Activated CD8-positive, alpha-beta T cell treated with anti-CD3 and anti-CD28 coated beads for 36 hours (primary cell): ENCODE results near the gene PYGM. TPM values are rescaled to one million over a fixed set of nuclear protein-coding genes. Genes with fewer than 3 reads are reported as not detected.
A peak's percentile ranks its signal among the peaks of the same experiment; 100 is the strongest.

Experiments used
- ATAC-seq: fragments of 200-7000 bp; cut with Tn5 transposase; one replicate; pipeline ENCODE4 v1.10.0; 2021; ENCODE audit warnings: mild to moderate bottlenecking, moderate library complexity
- CTCF ChIA-PET: fragments of 350-600 bp; sonication (Branson Sonifier 250); formaldehyde crosslinking; loops from one replicate; lab custom pipeline; 2021; ENCODE audit warnings: antibody characterized with exemption; lab: Charles Lee
- POLR2A ChIA-PET: fragments of 350-600 bp; sonication (Branson Sonifier 250); formaldehyde crosslinking; loops from one replicate; lab custom pipeline; 2021; ENCODE audit warnings: antibody characterized with exemption; lab: Charles Lee
- DNase-seq: peaks from one replicate; pipeline ENCODE4 v3.0.0-alpha.2; 2020
- H3K27ac Mint-ChIP-seq: one replicate; pipeline ENCODE4 v1.8.0; 2021; ENCODE audit warnings: mild to moderate bottlenecking, mixed read lengths
- H3K27me3 Mint-ChIP-seq: one replicate; pipeline ENCODE4 v1.8.0; 2021; ENCODE audit warnings: mixed read lengths
- H3K36me3 Mint-ChIP-seq: one replicate; pipeline ENCODE4 v1.8.0; 2021; ENCODE audit warnings: low read depth, mixed read lengths
- H3K4me1 Mint-ChIP-seq: one replicate; pipeline ENCODE4 v1.8.0; 2021; ENCODE audit warnings: low read depth, mixed read lengths
- H3K4me3 Mint-ChIP-seq: one replicate; pipeline ENCODE4 v1.8.0; 2021; ENCODE audit warnings: mild to moderate bottlenecking, moderate library complexity, mixed read lengths
- H3K9me3 Mint-ChIP-seq: one replicate; pipeline ENCODE4 v1.8.0; 2021; ENCODE audit warnings: mixed read lengths
- intact Hi-C: fragments of 100-400 bp; cut with micrococcal nuclease; formaldehyde crosslinking; loops from one replicate; pipeline ENCODE4 v1.10.0; 2022
- total RNA-seq, 2 experiments: library from RNA; stranded (reverse); gene quantifications; one replicate each; pipeline ENCODE4 v1.2.3, GENCODE V29; 2021
- TF ChIP-seq, protein P1 (sequence below): fragments of 200-600 bp; IDR thresholded peaks from one replicate; pipeline ENCODE4 v1.8.0; 2022; ENCODE audit warnings: antibody characterized with exemption, mild to moderate bottlenecking

The PYGM gene
- total RNA-seq, 2 experiments from 2014 or later = 1.2 to 3.3 TPM

GRCh38 chr11:64744544-64745188 is 15.1 kb downstream of the PYGM start:
- TF ChIP-seq, protein P1, sequence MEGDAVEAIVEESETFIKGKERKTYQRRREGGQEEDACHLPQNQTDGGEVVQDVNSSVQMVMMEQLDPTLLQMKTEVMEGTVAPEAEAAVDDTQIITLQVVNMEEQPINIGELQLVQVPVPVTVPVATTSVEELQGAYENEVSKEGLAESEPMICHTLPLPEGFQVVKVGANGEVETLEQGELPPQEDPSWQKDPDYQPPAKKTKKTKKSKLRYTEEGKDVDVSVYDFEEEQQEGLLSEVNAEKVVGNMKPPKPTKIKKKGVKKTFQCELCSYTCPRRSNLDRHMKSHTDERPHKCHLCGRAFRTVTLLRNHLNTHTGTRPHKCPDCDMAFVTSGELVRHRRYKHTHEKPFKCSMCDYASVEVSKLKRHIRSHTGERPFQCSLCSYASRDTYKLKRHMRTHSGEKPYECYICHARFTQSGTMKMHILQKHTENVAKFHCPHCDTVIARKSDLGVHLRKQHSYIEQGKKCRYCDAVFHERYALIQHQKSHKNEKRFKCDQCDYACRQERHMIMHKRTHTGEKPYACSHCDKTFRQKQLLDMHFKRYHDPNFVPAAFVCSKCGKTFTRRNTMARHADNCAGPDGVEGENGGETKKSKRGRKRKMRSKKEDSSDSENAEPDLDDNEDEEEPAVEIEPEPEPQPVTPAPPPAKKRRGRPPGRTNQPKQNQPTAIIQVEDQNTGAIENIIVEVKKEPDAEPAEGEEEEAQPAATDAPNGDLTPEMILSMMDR = no peak
- intact Hi-C loops = loop anchor here (10.0 kb wide), 1 partner anchor 60 kb away; no protein-coding TSS in a partner anchor
- Mint-ChIP-seq H3K27ac (no peak overlapping the region), H3K27me3 (no peaks in the 10 kb centered on the region), H3K9me3 (no peaks in the 10 kb centered on the region), H3K36me3 (no peaks in the 10 kb centered on the region), H3K4me1 (peaks cover 19% of the 10 kb centered on the region), H3K4me3 (peak overlapping the region; percentile 73)
- DNase-seq (peak; percentile 40), ATAC-seq (no peak)
- POLR2A ChIA-PET = interaction anchor here (1.1 to 16.1 kb wide), 4 partner anchors 23 to 66 kb away, joined by 3 to 331 read pairs (median 3); partner anchors contain the start of genes MEN1, PYGM and SF1
- CTCF ChIA-PET = interaction anchor here (0.7 to 6.8 kb wide), 16 partner anchors 11 to 391 kb away, joined by 3 to 54 read pairs (median 5); partner anchors contain the start of genes EHD1, PYGM and SF1

DNA sequence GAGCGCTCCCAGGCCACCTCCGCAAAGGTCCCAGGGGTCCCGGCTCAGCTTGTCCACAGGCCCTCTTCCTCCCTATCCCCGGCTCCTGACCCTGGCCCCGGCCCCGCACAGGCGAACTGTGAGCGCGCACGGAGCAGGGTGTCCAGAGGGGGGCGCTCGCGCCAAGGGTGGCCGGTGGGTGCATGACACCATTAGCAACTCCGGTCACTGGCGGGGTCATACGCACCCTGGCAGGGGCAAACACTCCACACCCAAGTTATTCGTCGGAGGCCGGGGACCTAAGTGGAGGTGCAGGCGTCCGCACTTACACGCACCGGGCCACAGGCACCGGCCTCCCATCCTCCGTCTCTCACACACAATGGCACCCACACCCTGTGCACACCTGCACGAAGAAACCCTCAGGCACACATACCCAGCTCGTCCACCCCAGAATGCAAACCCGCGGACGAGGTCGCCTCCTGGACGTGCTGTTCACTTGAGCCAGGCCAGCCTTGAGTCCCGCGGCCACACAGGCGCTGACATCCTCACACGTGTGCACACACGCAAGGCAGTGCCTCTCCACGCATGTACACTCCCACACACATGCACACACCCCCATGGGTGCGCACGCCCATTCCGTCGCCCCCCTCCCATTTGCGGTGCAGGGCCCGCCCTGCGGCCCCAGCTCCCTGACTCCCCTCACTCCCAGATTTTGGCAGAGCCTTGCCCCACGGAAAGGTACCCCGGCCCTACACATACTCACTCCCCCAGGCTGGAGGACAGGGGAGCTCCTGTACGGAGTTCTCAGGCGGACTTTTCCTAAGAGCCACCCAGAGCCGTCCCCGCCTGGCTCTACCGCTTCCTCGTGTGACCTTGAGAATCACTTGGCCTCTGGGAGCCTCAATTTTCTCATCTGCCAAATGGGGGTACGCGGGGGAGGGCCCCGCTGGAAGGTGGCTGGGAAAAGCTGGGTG is 15.9 kb downstream of the PYGM start, which contains the start of gene RASGRP2:
Gene RASGRP2 (minus strand): TSS at position 552 of the 953 bp plus-strand sequence. CDS start 1,276 bp downstream, outside the sequence.
- intact Hi-C loops = loop anchor here (10.0 kb wide), 1 partner anchor 59 kb away; no protein-coding TSS in a partner anchor
- Mint-ChIP-seq H3K4me3 (peak within 1 kb of the TSS; percentile 65), H3K27me3 (no peaks in the 10 kb centered on the region), H3K27ac (peak within 1 kb of the TSS; percentile 22), H3K36me3 (no peaks in the 10 kb centered on the region), H3K9me3 (no peaks in the 10 kb centered on the region), H3K4me1 (peaks cover 20% of the 10 kb centered on the region)
- ATAC-seq (peak; percentile 59), DNase-seq (peak; percentile 90)
- TF ChIP-seq, protein P1 = peak; percentile 47
- ChIA-PET POLR2A (interaction anchor here (1.1 to 16.1 kb wide), 6 partner anchors 23 to 120 kb away, joined by 3 to 331 read pairs (median 3); partner anchors contain the start of genes MEN1, PYGM and SF1), CTCF (interaction anchor here (0.6 to 6.8 kb wide), 19 partner anchors 10 to 391 kb away, joined by 3 to 54 read pairs (median 5); partner anchors contain the start of genes EHD1, PYGM and SF1)

DNA sequence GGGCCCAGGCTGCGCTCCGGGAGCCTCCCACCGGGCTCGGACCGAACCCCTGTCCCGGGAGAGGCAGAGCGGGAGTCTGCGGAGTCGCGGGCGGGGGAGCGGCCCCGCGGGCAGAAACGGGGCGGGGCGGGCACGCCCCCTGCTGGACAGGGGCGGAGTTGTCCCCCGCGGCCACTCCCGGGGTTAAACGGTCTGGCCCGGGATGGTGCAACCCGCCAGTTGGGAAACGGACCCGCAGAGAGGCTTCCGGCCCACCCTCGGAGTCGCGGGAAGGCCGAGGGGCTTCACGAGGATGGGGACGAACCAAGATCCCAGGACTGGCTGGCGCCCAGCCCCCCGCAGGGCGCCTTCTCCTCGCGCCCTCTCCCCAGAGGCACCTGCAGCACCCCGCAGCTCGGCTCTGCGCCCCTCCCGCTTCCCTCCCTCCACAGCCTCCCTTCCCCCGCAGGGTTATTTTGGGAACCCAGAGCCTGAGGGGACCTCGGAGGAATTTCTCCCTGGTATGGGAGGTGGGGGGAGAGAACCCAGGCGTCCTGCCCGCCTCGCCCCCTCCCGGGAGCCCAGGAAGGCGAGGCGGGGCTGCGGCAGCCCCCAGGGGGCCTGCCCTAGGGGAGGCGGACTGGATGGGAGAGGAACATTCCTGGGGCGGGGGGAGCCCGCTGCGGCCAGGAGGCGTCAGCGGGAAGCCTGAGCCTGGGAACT is 16.7 kb downstream of the PYGM start:
- Mint-ChIP-seq H3K9me3 (no peaks in the 10 kb centered on the region), H3K27me3 (no peaks in the 10 kb centered on the region), H3K27ac (no peak overlapping the region), H3K4me3 (peak overlapping the region; percentile 31), H3K36me3 (no peaks in the 10 kb centered on the region), H3K4me1 (peaks cover 20% of the 10 kb centered on the region)
- peak; percentile 38 for ATAC-seq
- peak; percentile 73 for DNase-seq
- TF ChIP-seq, protein P1 = peak; percentile 91
- POLR2A ChIA-PET = interaction anchor here (1.3 to 16.1 kb wide), 3 partner anchors 24 to 121 kb away, joined by 3 to 331 read pairs (median 3); partner anchors contain the start of genes PYGM and SF1
- CTCF ChIA-PET = interaction anchor here (0.6 to 6.8 kb wide), 21 partner anchors 9 to 448 kb away, joined by 3 to 54 read pairs (median 5); partner anchors contain the start of genes PYGM and SF1
- intact Hi-C loops = loop anchor here (10.0 kb wide), 1 partner anchor 58 kb away; no protein-coding TSS in a partner anchor

- TF ChIP-seq, protein P1 = no peak
- peaks cover 20% of the 10 kb centered on the region for H3K4me1 Mint-ChIP-seq
- no peaks in the 10 kb centered on the region for H3K9me3 Mint-ChIP-seq
- ChIA-PET CTCF (interaction anchor here (0.5 to 6.8 kb wide), 20 partner anchors 8 to 447 kb away, joined by 3 to 54 read pairs (median 4); partner anchors contain the start of genes PYGM and SNX15), POLR2A (interaction anchor here (0.8 to 16.1 kb wide), 4 partner anchors 25 to 425 kb away, joined by 3 to 331 read pairs (median 3); partner anchors contain the start of genes PRDX5, PYGM, SF1 and TRMT112)
- intact Hi-C loops = loop anchor here (10.0 kb wide), 1 partner anchor 57 kb away; no protein-coding TSS in a partner anchor
- peak; percentile 4 for ATAC-seq
- peak overlapping the region; percentile 62 for H3K4me3 Mint-ChIP-seq
- no peaks in the 10 kb centered on the region for H3K27me3 Mint-ChIP-seq
- no peaks in the 10 kb centered on the region for H3K36me3 Mint-ChIP-seq
- H3K27ac Mint-ChIP-seq = no peak overlapping the region
- DNase-seq = peak; percentile 60
These were observed 17.5 kb downstream of the PYGM start for GRCh38 chr11:64742087-64742888.
